Measurements from ENCODE around the gene GLRA2.
A peak's percentile ranks its signal among the peaks of the same experiment; 100 is the strongest.

Gene GLRA2

GRCh38 chrX:14529290-14529989 lies at the start of gene GLRA2:
Gene GLRA2, plus strand, starts transcription at chrX:14529536. Its CDS starts 522 bp downstream, at chrX:14530058.
- no peak for DNase-seq (ENCODE audit: low read depth in 2 of 2)

DNA sequence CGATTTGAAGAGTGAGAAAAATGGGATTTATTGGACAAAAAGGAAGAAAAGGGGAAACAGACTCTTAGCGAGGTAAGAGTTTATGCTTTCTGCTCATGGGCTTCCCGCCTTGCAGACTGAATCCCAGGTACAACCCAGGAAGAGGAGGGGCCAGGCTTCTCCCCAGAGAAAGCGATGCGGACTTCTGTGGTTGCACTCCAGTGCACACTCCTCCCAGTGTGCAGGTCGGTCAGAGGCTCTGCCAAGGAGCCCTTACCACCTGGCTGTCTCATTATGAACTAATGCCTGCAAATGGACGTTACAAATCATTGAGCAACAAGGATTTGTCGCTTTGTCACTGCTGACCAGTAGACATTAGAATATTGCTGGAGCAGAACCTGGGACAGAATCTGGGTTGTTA lies 39.9 kb upstream of the GLRA2 start:
- no peak for DNase-seq (ENCODE audit: low read depth in 2 of 2)

- DNase-seq (ENCODE audit: low read depth in 2 of 2), result no peak
These were observed 37.6 kb upstream of the GLRA2 start for GRCh38 chrX:14491689-14492088.

GRCh38 chrX:14496674-14497073 lies 32.7 kb upstream of the GLRA2 start:
- DNase-seq (ENCODE audit: low read depth in 2 of 2), result no peak

- no peak for DNase-seq (ENCODE audit: low read depth in 2 of 2)
These were observed 32.1 kb upstream of the GLRA2 start for GRCh38 chrX:14497184-14497666.

DNA sequence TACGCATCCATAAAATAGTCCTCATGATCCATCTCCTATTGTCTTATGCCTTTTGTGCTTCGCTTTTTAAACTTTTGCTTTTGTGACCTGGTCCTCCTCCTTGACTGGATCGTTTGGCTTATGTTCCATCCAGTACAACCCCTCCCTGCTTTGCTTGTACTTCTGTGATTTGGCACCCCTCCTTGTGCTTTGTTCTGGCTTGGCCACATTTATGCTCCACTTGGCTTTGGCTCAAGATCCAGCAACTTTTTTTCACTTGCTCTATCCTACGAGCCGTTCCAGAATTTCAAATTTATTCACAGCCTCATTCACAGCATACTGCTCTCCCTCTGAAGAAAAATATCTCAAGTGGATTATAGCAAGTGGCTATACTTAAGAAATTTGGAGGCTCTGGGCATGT lies 28.0 kb upstream of the GLRA2 start:
- no peak for DNase-seq (ENCODE audit: low read depth in 2 of 2)

- DNase-seq (ENCODE audit: low read depth in 2 of 2), result no peak
These were observed 24.3 kb upstream of the GLRA2 start for GRCh38 chrX:14504960-14505538.

- no peak for DNase-seq (ENCODE audit: low read depth in 2 of 2)
These were observed 23.7 kb upstream of the GLRA2 start for GRCh38 chrX:14505648-14506047.

GRCh38 chrX:14506866-14507265 lies 22.5 kb upstream of the GLRA2 start:
- DNase-seq (ENCODE audit: low read depth in 2 of 2), result no peak

GRCh38 chrX:14508025-14508690 lies 21.2 kb upstream of the GLRA2 start:
- DNase-seq (ENCODE audit: low read depth in 2 of 2), result no peak

DNA sequence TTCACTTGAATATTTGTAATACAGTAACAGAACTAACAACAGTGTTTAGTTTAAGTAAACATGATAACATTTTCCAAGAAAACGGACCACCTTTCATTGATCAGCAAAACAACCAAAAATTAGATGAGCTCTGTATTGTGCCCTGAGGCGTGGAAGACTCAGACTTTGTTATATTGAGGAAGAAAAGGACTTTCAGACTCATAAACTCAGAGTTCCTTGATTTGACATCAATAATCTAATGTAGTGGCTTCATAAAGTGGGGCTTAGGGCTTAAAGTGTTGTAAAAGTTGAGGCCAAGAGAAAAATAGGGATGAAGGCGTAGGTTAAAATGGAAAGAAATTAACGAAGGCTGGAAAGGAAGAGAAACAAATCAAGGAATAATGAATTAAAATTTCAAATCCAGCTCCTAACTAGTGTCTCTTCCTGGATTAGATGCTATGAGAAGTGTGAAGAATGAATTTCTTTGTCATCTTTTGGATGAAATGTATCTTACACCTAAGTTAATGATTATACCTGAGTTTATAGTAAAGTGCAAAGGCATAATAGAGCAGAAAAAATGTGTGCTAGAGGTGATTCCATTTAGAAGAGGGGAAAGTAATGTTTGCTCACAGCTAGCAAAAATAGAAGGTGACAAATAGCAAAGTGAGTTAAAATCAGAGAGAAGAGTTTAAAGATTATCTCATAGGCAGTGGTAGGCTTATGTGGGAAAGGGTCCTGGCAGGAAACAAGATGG lies 19.8 kb upstream of the GLRA2 start:
- no peak for DNase-seq (ENCODE audit: low read depth in 2 of 2)

DNA sequence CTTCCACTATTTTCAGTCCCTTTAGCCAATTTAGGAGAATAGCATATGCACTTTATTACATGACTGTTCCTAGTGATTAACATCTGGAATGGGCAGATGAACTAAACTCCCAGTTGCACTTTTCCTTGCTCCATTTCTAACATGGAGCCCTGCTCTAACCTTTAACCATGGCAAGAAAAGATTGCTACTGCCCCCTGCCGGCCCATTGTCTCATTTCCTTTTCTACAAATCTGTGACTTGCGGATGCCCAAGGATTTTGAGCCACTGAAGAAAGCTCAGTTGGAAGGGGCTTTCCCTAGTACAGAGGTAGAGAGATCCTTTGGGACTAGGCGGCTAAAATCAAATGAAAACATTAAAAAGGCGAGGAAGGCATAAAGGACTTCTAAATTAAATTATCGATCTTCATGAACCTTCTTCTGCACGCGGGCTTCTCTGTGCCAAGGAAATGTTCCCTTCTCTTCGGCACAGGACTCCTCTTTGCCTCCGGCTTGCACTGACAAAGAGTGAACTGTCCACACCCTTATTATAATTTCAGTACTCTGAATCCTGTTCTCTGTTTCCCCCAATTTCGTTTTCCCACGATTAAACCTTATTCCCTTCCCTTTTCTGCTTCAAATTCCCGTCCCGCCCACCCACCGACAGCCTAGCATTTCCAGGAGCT lies 577 bp upstream of the GLRA2 start:
- DNase-seq (ENCODE audit: low read depth in 2 of 2), result peak; percentile 17 to 45

DNA sequence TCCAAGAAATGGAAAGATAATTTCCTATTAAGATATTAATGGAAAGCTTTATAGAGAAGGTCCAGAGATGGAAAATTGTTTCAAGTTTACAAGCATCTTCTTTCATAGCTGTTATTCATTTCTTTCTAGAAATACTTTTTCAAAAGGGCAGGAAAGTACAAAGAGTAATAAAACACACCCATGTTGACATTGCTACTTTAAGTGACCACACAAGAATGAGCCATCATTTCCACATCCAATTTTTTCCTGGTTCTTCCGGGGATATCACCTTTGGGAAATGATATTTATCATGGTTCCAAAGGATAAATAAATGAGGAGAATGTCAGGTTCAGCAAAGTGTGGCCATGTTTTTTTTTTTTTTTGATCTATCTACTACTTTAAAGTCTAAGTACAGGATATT lies 4.5 kb downstream of the GLRA2 start:
- DNase-seq (ENCODE audit: low read depth in 2 of 2), result no peak

- no peak for DNase-seq (ENCODE audit: low read depth in 2 of 2)
These were observed 16.9 kb downstream of the GLRA2 start for GRCh38 chrX:14546190-14546589.

DNA sequence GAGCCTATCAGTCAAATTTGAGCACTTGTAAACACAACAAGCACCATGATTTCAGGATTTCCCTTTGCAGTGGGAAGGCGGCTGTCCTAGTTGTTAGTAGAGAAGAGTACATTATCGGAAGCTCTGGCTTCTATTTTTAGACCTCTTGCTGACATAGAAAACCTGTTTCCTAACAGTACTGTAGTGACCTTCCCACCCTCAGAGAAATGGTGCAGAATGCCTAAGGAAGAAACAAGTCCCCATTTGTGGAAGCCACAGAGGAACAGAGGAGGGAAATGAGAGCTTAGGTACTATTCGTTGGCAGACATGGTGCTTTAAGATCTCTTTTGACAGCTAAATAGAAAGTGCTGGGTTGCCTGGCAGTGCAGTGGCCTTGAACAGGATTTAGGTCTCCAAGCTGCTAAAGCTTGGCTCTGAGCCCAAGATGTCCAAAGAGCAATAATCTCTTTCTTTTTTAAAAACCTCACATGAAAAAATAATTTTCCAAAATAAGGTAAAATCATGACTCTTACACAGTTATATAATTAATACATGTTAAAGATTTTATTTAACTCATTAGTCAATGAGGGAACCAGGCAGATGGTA lies 24.9 kb downstream of the GLRA2 start:
- no peak for DNase-seq (ENCODE audit: low read depth in 2 of 2)

- no peak for DNase-seq (ENCODE audit: low read depth in 2 of 2)
These were observed 34.7 kb downstream of the GLRA2 start for GRCh38 chrX:14564058-14564457.

GRCh38 chrX:14573161-14573560 lies 43.8 kb downstream of the GLRA2 start:
- DNase-seq (ENCODE audit: low read depth in 2 of 2), result no peak

GRCh38 chrX:14581081-14581480 lies 51.7 kb downstream of the GLRA2 start:
- DNase-seq (ENCODE audit: low read depth in 2 of 2), result no peak

DNA sequence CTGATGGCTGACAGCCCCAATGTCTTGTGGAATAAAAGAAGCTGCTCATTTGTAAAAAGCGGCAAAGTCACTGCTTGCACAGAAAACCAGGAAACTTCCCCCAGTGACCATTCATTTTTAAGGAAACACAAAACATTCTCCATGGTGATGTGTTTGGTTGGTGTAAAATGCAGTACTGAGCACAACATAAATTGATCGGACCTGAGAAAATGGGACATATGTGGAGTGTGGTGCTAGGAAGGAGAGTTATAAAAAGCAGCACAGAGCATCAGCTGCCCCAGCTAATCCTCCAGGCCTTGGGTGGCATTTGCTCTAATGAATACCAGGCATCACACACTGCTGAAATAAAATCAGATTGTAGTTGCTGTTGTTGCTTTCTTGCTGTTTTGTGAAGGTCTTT lies 55.2 kb downstream of the GLRA2 start:
- DNase-seq (ENCODE audit: low read depth in 2 of 2), result no peak

DNA sequence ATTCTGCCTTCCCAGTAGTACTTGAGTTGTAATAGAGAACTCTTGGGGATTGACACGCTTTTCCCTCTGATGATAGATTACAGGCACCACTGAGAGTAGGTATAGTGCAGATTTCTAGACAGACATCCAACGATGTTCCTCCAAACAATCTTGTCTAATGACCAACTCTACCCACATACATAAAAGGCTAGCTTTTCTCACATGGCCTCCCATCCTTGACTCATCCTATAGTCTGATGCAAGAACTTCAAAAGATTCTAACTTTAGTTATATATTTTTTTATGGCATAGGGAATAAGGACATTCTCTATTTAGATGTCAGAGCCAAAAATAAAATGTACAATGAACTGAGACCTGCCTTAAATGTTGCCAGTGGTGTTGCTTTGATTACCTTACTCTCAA lies 60.9 kb downstream of the GLRA2 start:
- no peak for DNase-seq (ENCODE audit: low read depth in 2 of 2)

DNA sequence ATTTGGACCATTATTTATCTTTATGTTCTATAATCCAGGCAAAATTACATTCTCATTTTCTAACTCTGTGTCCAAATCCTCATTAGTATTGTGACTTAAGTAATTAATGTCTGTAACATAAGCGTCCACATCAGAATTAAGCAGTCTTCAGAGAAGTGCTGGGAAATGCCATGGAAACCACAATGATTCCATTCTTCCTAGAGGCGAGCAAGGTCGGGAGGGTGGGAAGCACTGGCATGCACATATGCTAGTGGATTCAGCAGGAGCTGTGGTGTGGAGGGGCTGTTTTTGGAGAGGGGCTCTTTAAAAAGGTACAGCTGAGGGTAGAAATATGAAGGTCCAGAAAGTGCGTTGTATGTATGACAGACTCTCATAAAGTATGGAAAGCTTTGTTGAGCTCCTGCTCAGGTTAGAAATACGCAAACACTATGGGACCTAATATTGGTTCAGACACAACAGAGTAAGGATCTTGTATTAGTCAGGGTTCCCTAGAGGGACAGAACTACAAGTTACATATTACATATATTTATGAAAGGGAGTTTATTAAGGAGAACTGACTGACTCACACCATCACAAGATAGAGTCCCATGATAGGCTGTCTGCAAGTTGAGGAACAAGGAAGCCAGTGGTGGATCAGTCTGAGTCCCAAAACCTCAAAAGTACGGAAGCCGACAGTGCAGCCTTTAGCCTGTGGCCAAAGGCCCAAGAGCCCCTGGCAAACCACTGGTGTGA lies 61.5 kb downstream of the GLRA2 start:
- DNase-seq (ENCODE audit: low read depth in 2 of 2), result no peak

Measured in stimulated activated CD4-positive, alpha-beta T cell treated with anti-CD3 and anti-CD28 coated beads, Interleukin-15, amount 100 ng/mL, for 48 hours (primary cell).